Testis (tissue), 3 donors: ENCODE data around the gene CYP4F22. TPM values are rescaled to one million over a fixed set of nuclear protein-coding genes. Genes with fewer than 3 reads are reported as not detected.
A peak's percentile ranks its signal among the peaks of the same experiment; 100 is the strongest.

Experiments used
- DNase-seq: peaks from one replicate; pipeline ENCODE4 v3.0.0-alpha.2; 2019
- H3K27ac ChIP-seq, 2 donors: fragments of 200-600 bp; sonication (generic); one replicate each; pipeline ENCODE4 v1.5.1; 2019
- H3K27me3 ChIP-seq: fragments of 200-600 bp; sonication (generic); one replicate; pipeline ENCODE4 v1.5.1; 2019
- H3K36me3 ChIP-seq: fragments of 200-600 bp; sonication (generic); one replicate; pipeline ENCODE4 v1.5.1; 2017; ENCODE audit warnings: low read depth; ENCODE audit errors: missing control alignments
- H3K4me1 ChIP-seq: fragments of 200-600 bp; sonication (generic); one replicate; pipeline ENCODE4 v1.5.1; 2019
- H3K4me3 ChIP-seq, 2 donors: fragments of 200-600 bp; sonication (generic); one replicate each; pipeline ENCODE4 v1.5.1; 2017 to 2019
- H3K9me3 ChIP-seq: fragments of 200-600 bp; sonication (generic); one replicate; pipeline ENCODE4 v1.5.1; 2017
- POLR2A ChIP-seq: fragments of 450-650 bp; IDR thresholded peaks from one replicate; pipeline ENCODE4 v1.6.1; 2017; ENCODE audit warnings: antibody characterized with exemption, mild to moderate bottlenecking, moderate library complexity
- WGBS, 2 donors: methylation state at CpG; one replicate each; pipeline ENCODE4 v1.1.5; 2018; 5-methylcytosine and 5-hydroxymethylcytosine counted together
- intact Hi-C: fragments of 100-400 bp; cut with DNase I; formaldehyde crosslinking; loops from one replicate; pipeline ENCODE4 v1.15.1; 2023; ENCODE audit warnings: low total_unique reads
- polyA plus RNA-seq: library from polyadenylated mRNA; stranded (reverse); fragments of 350-450 nt; fragmentation: Illumina TruSeq; extraction: RNeasy Lipid Tissue Mini Kit (QIAGEN cat#74804); gene quantifications from one replicate; pipeline ENCODE4 v1.2.3, GENCODE V29; 2014; ENCODE audit warnings: low read depth, low replicate concordance; ENCODE audit not compliant: insufficient read depth
- total RNA-seq, 2 donors: library from RNA; depleted of rRNA; stranded (reverse); fragments of >200 nt; gene quantifications; one replicate each; pipeline ENCODE4 v1.2.3, GENCODE V29; 2016
- TF ChIP-seq, protein P1 (sequence below), 3 experiments: fragments of 450-650 bp in 2 of 3; fragments of 200-600 bp in 1 of 3; sonication (generic) in 1 of 3; IDR thresholded peaks; one replicate each; pipeline ENCODE4 v1.5.1; 2016 to 2019; ENCODE audit warnings: antibody characterized with exemption in 3 of 3, mild to moderate bottlenecking in 2 of 3, moderate library complexity in 1 of 3

The CYP4F22 gene
- total and polyA plus RNA-seq, 3 donors from 2014 or later = 2.1 to 5.8 (median 2.5) TPM

GRCh38 chr19:15557223-15557622, 48.9 kb downstream of the CYP4F22 start:
- intact Hi-C loops = loop anchor here (5.0 to 10.0 kb wide), 3 partner anchors 292 to 462 kb away; no protein-coding TSS in a partner anchor
- 59% methylated on average over 4 of the region's 4 CpGs for WGBS, 2 donors

GRCh38 chr19:15562145-15562544, 53.8 kb downstream of the CYP4F22 start:
- Histone ChIP-seq H3K9me3 (no peaks in the 10 kb centered on the region), H3K27ac (no peak overlapping the region), H3K27me3 (no peaks in the 10 kb centered on the region), H3K4me3 (no peak overlapping the region), H3K36me3 (no peaks in the 10 kb centered on the region), H3K4me1 (peaks cover 8% of the 10 kb centered on the region)
- TF ChIP-seq, protein P1, sequence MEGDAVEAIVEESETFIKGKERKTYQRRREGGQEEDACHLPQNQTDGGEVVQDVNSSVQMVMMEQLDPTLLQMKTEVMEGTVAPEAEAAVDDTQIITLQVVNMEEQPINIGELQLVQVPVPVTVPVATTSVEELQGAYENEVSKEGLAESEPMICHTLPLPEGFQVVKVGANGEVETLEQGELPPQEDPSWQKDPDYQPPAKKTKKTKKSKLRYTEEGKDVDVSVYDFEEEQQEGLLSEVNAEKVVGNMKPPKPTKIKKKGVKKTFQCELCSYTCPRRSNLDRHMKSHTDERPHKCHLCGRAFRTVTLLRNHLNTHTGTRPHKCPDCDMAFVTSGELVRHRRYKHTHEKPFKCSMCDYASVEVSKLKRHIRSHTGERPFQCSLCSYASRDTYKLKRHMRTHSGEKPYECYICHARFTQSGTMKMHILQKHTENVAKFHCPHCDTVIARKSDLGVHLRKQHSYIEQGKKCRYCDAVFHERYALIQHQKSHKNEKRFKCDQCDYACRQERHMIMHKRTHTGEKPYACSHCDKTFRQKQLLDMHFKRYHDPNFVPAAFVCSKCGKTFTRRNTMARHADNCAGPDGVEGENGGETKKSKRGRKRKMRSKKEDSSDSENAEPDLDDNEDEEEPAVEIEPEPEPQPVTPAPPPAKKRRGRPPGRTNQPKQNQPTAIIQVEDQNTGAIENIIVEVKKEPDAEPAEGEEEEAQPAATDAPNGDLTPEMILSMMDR (IDR thresholded peaks at IDR 0.05) = no peak
- TF ChIP-seq POLR2A = no peak
- 95% methylated on average over 4 of the region's 4 CpGs for WGBS, 2 donors
- intact Hi-C loops = no loop called here
- DNase-seq = no peak

More at GRCh38 chr19:15557223-15557622, 48.9 kb downstream of the CYP4F22 start:
- Histone ChIP-seq H3K4me3 (no peak overlapping the region), H3K4me1 (peaks cover 7% of the 10 kb centered on the region), H3K9me3 (no peaks in the 10 kb centered on the region), H3K27me3 (no peaks in the 10 kb centered on the region), H3K36me3 (no peaks in the 10 kb centered on the region), H3K27ac (no peak overlapping the region)
- TF ChIP-seq, protein P1 (IDR thresholded peaks at IDR 0.05) = no peak
- TF ChIP-seq POLR2A = no peak
- no peak for DNase-seq

DNA sequence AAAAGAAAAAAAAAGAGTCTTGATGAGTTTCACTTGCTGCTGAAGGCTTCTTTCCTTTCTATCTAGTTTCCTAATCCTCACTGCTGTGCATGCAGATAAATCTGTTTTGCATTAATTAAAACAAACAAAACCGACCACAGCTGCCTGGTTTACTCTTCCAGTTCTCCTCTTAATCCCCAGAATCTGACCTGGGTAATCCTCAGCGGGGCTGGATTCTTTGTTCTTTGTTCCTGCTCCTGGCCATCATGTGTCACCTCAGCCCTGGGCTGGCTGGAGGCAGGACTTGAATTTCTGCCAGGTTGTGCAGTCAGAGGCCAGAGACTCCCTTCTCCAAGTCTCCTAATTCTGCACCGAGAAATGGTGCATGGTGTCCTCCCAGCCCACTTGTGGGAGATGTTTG, 54.5 kb downstream of the CYP4F22 start:
- peaks cover 8% of the 10 kb centered on the region for H3K4me1 ChIP-seq
- TF ChIP-seq POLR2A = no peak
- TF ChIP-seq, protein P1 (IDR thresholded peaks at IDR 0.05) = no peak
- H3K27me3 ChIP-seq = no peaks in the 10 kb centered on the region
- intact Hi-C loops = no loop called here
- H3K36me3 ChIP-seq = no peaks in the 10 kb centered on the region
- H3K9me3 ChIP-seq = no peaks in the 10 kb centered on the region
- no peak overlapping the region for H3K4me3 ChIP-seq
- peak; percentile 63 for DNase-seq
- H3K27ac ChIP-seq = no peak overlapping the region
- WGBS, 2 donors = 25 to 52% methylated on average over 3 of the region's 3 CpGs

- no peak overlapping the region for H3K27ac ChIP-seq
- H3K27me3 ChIP-seq = no peaks in the 10 kb centered on the region
- no peaks in the 10 kb centered on the region for H3K36me3 ChIP-seq
- H3K4me1 ChIP-seq = peaks cover 8% of the 10 kb centered on the region
- TF ChIP-seq, protein P1 (IDR thresholded peaks at IDR 0.05) = no peak
- no peak for TF ChIP-seq POLR2A
- no peaks in the 10 kb centered on the region for H3K9me3 ChIP-seq
- intact Hi-C loops = no loop called here
- peak; percentile 77 for DNase-seq
- H3K4me3 ChIP-seq = no peak overlapping the region
- 14 to 38% methylated on average over 1 to 3 of the region's 3 CpGs for WGBS, 2 donors
These were observed 55.0 kb downstream of the CYP4F22 start for GRCh38 chr19:15563325-15563794.

DNA sequence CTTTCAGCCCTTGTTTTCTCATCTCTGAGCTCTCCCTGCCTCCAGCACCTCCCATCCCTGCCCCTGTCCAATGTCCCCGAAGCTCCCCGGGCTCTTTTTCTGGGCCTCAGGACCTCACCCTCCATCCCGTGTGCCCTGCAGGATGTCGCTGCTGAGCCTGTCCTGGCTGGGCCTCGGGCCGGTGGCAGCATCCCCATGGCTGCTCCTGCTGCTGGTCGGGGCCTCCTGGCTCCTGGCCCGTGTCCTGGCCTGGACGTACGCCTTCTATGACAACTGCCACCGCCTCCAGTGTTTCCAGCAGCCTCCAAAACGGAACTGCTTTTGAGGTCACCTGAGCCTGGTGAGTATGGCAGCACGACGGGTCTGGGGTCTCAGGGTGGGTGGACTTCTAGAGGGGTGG, 55.6 kb downstream of the CYP4F22 start:
- Histone ChIP-seq H3K27ac (no peak overlapping the region), H3K36me3 (no peaks in the 10 kb centered on the region), H3K27me3 (no peaks in the 10 kb centered on the region), H3K9me3 (no peaks in the 10 kb centered on the region), H3K4me1 (peaks cover 8% of the 10 kb centered on the region), H3K4me3 (no peak overlapping the region)
- WGBS, 2 donors = 76 to 78% methylated on average over 7 to 14 of the region's 14 CpGs
- TF ChIP-seq, protein P1 (IDR thresholded peaks at IDR 0.05) = no peak
- TF ChIP-seq POLR2A = no peak
- DNase-seq = no peak
- intact Hi-C loops = no loop called here
